Type B pancreatic cell (in vitro differentiated cells): ENCODE results near the gene SETDB1. TPM values are rescaled to one million over a fixed set of nuclear protein-coding genes. Genes with fewer than 3 reads are reported as not detected.
"Not testable (repeated sequence)": the region's sequence is repeated elsewhere in the genome, so short reads cannot be mapped to it uniquely, and the experiment has no call there.

Source experiments
- DNase-seq: peaks from one replicate; pipeline ENCODE4 v3.0.0; 2021; ENCODE audit warnings: mixed read lengths; ENCODE audit not compliant: unreplicated experiment; ENCODE audit errors: extremely low spot score
- H3K27ac Mint-ChIP-seq: 2 replicates; pipeline ENCODE4 v1.8.0; 2021; ENCODE audit warnings: mild to moderate bottlenecking, mixed read lengths
- H3K27me3 Mint-ChIP-seq: 2 replicates; pipeline ENCODE4 v1.8.0; 2021; ENCODE audit warnings: mixed read lengths
- H3K36me3 Mint-ChIP-seq: 2 replicates; pipeline ENCODE4 v1.8.0; 2021; ENCODE audit warnings: mixed read lengths
- H3K4me1 Mint-ChIP-seq: one replicate; pipeline ENCODE4 v1.8.0; 2021; ENCODE audit warnings: mixed read lengths; ENCODE audit not compliant: unreplicated experiment
- H3K4me3 Mint-ChIP-seq: 2 replicates; pipeline ENCODE4 v1.8.0; 2021; ENCODE audit warnings: mild to moderate bottlenecking, mixed read lengths
- H3K9me3 Mint-ChIP-seq: 2 replicates; pipeline ENCODE4 v1.8.0; 2021; ENCODE audit warnings: mixed read lengths
- total RNA-seq: library from RNA; stranded (reverse); gene quantifications from 2 replicates; pipeline ENCODE4 v1.2.1, GENCODE V29; 2021; ENCODE audit warnings: low replicate concordance
- TF ChIP-seq, protein P1 (sequence below): fragments of 200-600 bp; sonication (generic); conservative IDR thresholded peaks from 2 replicates; pipeline ENCODE4 v1.5.0; 2021; ENCODE audit warnings: antibody characterized with exemption, mild to moderate bottlenecking

SETDB1 gene
- total RNA-seq, 1 donor from 2014 or later, result 73.8 TPM

DNA sequence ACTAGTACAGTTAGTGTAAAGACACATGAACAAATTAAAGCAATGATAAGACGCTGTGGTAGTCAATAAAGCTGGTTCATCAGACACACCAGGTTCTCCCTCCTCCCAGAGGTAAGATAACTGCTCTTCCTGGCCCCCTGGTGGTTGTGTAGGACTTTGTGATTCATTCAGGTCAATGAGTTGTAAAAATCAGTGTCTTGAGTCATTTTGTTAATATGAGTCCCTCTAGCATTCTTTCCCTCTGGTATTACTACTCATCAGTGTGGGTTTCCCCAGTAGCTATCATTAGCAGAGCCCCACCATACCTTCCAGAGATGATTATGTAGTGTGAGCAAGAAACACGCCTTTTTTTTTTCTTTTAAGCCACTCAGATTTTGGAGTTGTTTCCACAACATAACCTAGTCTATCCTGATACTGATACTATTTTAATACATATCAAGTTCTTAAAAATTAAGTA, 3.6 kb upstream of the SETDB1 start:
- TF ChIP-seq, protein P1, sequence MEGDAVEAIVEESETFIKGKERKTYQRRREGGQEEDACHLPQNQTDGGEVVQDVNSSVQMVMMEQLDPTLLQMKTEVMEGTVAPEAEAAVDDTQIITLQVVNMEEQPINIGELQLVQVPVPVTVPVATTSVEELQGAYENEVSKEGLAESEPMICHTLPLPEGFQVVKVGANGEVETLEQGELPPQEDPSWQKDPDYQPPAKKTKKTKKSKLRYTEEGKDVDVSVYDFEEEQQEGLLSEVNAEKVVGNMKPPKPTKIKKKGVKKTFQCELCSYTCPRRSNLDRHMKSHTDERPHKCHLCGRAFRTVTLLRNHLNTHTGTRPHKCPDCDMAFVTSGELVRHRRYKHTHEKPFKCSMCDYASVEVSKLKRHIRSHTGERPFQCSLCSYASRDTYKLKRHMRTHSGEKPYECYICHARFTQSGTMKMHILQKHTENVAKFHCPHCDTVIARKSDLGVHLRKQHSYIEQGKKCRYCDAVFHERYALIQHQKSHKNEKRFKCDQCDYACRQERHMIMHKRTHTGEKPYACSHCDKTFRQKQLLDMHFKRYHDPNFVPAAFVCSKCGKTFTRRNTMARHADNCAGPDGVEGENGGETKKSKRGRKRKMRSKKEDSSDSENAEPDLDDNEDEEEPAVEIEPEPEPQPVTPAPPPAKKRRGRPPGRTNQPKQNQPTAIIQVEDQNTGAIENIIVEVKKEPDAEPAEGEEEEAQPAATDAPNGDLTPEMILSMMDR, result peak; percentile 86
- DNase-seq, result no peak
- peaks cover 11% of the 10 kb centered on the region for H3K36me3 Mint-ChIP-seq
- H3K9me3 Mint-ChIP-seq, result no peaks in the 10 kb centered on the region
- H3K27ac Mint-ChIP-seq, result peak overlapping the region; percentile 51
- H3K4me1 Mint-ChIP-seq, result peaks cover 14% of the 10 kb centered on the region
- no peaks in the 10 kb centered on the region for H3K27me3 Mint-ChIP-seq
- H3K4me3 Mint-ChIP-seq, result peak overlapping the region; percentile 37

DNA sequence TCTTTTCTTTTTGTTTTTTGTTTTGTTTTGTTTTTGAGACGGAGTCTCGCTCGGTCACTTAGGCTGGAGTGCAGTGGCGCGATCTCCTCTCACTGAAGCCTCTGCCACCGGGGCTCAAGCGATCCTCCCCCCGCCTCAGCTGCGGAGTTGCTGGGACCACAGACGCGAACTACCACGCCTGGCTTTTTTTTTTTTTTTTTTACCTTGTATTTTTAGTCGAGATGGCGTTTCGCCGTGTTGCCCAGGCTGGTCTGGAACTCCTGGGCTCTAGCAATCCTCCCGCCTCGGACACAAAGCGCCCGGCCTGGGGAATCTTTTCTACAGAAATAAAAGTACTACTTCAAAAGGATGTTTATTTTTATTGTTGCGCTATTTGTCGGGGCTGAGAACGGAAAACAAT, 1.1 kb upstream of the SETDB1 start:
- Mint-ChIP-seq H3K4me3 (peak overlapping the region; percentile 57), H3K4me1 (peaks cover 9% of the 10 kb centered on the region), H3K27me3 (no peaks in the 10 kb centered on the region), H3K27ac (peak overlapping the region; percentile 96), H3K36me3 (peaks cover 25% of the 10 kb centered on the region), H3K9me3 (no peaks in the 10 kb centered on the region)
- TF ChIP-seq, protein P1, result no peak
- no peak for DNase-seq

DNA sequence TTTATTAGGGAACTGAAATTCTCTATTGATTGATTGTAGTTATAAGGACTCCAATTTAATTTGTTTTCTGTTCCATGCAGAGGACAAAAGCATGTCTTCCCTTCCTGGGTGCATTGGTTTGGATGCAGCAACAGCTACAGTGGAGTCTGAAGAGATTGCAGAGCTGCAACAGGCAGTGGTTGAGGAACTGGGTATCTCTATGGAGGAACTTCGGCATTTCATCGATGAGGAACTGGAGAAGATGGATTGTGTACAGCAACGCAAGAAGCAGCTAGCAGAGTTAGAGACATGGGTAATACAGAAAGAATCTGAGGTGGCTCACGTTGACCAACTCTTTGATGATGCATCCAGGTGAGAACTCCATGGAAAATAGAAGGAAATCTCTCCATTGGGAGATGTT, 1.5 kb downstream of the SETDB1 start:
- peaks cover 2% of the 10 kb centered on the region for H3K4me1 Mint-ChIP-seq
- H3K27me3 Mint-ChIP-seq, result no peaks in the 10 kb centered on the region
- H3K36me3 Mint-ChIP-seq, result peaks cover 41% of the 10 kb centered on the region
- H3K9me3 Mint-ChIP-seq, result no peaks in the 10 kb centered on the region
- DNase-seq, result no peak
- H3K27ac Mint-ChIP-seq, result peak overlapping the region; percentile 12
- H3K4me3 Mint-ChIP-seq, result peak overlapping the region; percentile 99
- TF ChIP-seq, protein P1, result no peak

DNA sequence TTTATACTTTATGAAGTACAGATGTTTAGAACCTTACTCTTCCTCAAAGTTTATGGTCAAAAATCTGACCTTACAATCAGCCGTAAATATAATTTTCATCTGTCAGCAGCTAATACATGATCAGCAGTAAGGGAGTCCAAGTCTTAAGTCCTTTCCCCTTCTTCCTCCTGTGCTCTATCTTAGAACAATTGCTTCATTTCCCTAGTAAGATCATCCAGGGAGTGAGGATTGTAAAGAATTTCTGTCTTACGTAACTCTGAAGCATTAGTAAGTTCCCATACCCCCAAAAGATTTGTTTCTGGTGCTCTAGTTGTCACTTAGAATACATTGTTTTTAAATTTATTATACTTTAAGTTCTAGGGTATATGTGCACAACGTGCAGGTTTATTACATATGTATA, 2.1 kb downstream of the SETDB1 start:
- H3K36me3 Mint-ChIP-seq, result peaks cover 43% of the 10 kb centered on the region
- no peak overlapping the region for H3K27ac Mint-ChIP-seq
- H3K4me1 Mint-ChIP-seq, result no peaks in the 10 kb centered on the region
- H3K27me3 Mint-ChIP-seq, result no peaks in the 10 kb centered on the region
- TF ChIP-seq, protein P1, result no peak
- H3K9me3 Mint-ChIP-seq, result no peaks in the 10 kb centered on the region
- DNase-seq, result no peak
- peak overlapping the region; percentile 66 for H3K4me3 Mint-ChIP-seq

- H3K9me3 Mint-ChIP-seq, H3K27ac Mint-ChIP-seq, H3K27me3 Mint-ChIP-seq, DNase-seq, H3K4me1 Mint-ChIP-seq: not testable (repeated sequence)
- Mint-ChIP-seq H3K36me3 (peaks cover 43% of the 10 kb centered on the region), H3K4me3 (peak overlapping the region; percentile 47)
These were observed 2.6 kb downstream of the SETDB1 start for GRCh38 chr1:150928775-150929174.

DNA sequence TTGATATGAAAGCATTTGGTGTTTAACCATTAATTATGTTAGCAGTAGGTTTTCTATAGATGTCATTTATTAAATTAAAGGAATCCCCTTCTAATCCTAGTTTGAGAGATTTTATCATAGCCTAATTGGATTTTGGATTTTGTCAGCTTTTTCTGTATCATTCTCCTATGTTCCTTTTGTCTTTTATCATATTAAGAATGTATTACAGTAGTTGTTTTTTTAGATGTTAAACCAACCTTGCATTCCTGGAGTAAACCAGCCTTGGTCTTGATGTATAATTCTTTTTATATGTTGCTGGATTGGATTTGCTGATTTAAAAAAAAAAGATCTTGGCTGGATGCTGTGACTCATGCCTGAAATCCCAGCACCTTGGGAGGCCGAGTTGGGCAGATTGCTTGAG, 5.6 kb downstream of the SETDB1 start:
- H3K4me3 Mint-ChIP-seq, result no peak overlapping the region
- DNase-seq, result no peak
- H3K27me3 Mint-ChIP-seq, result no peaks in the 10 kb centered on the region
- no peaks in the 10 kb centered on the region for H3K4me1 Mint-ChIP-seq
- TF ChIP-seq, protein P1, result no peak
- no peaks in the 10 kb centered on the region for H3K9me3 Mint-ChIP-seq
- no peak overlapping the region for H3K27ac Mint-ChIP-seq
- H3K36me3 Mint-ChIP-seq, result peaks cover 50% of the 10 kb centered on the region
